BLaER1 treated with 17β-estradiol and CSF1 and Interleukin-3, amounts not matched to agents 10 nM and 100 nM (cell line): ENCODE data around the gene ZNF497.

Source experiments
- H3K27ac ChIP-seq, 11 experiments: shearing (Covaris generic); formaldehyde crosslinking; 2 replicates each; pipeline ENCODE4 v1.8.1; 2022
- H3K27me3 ChIP-seq, 11 experiments: shearing (Covaris generic); formaldehyde crosslinking; 2 replicates each; pipeline ENCODE4 v1.8.1; 2022
- H3K36me3 ChIP-seq, 11 experiments: shearing (Covaris generic); formaldehyde crosslinking; 2 replicates each; pipeline ENCODE4 v1.8.1; 2022
- H3K4me1 ChIP-seq, 10 experiments: shearing (Covaris generic); formaldehyde crosslinking; 2 replicates each; pipeline ENCODE4 v1.8.1; 2022
- H3K4me2 ChIP-seq, 11 experiments: shearing (Covaris generic); formaldehyde crosslinking; 2 replicates each; pipeline ENCODE4 v1.8.1; 2022
- H3K4me3 ChIP-seq, 10 experiments: shearing (Covaris generic); formaldehyde crosslinking; 2 replicates each; pipeline ENCODE4 v1.8.1; 2022
- H3K9ac ChIP-seq, 11 experiments: shearing (Covaris generic); formaldehyde crosslinking; 2 replicates each; pipeline ENCODE4 v1.8.1; 2022
- H3K9me3 ChIP-seq, 11 experiments: shearing (Covaris generic); formaldehyde crosslinking; replicated peaks in 1 of 11; 2 replicates each; pipeline ENCODE4 v1.8.1; 2022
- H4K20me1 ChIP-seq, 11 experiments: shearing (Covaris generic); formaldehyde crosslinking; 2 replicates each; pipeline ENCODE4 v1.8.1; 2022
- Cebpa-rat ChIP-seq, 11 experiments: shearing (Covaris generic); IDR thresholded peaks; 2 replicates each; pipeline ENCODE4 v1.8.1; 2022

The ZNF497 gene

GRCh38 chr19:58336820-58337219, 25.7 kb downstream of the ZNF497 start:
- TF ChIP-seq Cebpa-rat (IDR thresholded peaks at IDR 0.05): no peak
- peaks cover 54 to 73% (median 67%) of the 10 kb centered on the region in 11 experiments for H3K36me3 ChIP-seq

GRCh38 chr19:58336216-58336615, 26.3 kb downstream of the ZNF497 start:
- peaks cover 49 to 67% (median 61%) of the 10 kb centered on the region in 11 experiments for H3K36me3 ChIP-seq
- H3K9ac ChIP-seq: no peak overlapping the region
- peaks cover 0 to 24% (median 11%) of the 10 kb centered on the region in 10 experiments; a peak in 16 of 20 replicates for H3K4me1 ChIP-seq
- TF ChIP-seq Cebpa-rat (IDR thresholded peaks at IDR 0.05): no peak
- H3K4me3 ChIP-seq: no peak overlapping the region
- no peak overlapping the region for H3K27ac ChIP-seq
- no peak overlapping the region for H3K4me2 ChIP-seq
- H3K27me3 ChIP-seq: no peaks in the 10 kb centered on the region
- peaks cover 10 to 17% (median 12%) of the 10 kb centered on the region in 11 experiments; a peak in 19 of 22 replicates for H3K9me3 ChIP-seq
- H4K20me1 ChIP-seq: peaks cover 0 to 30% (median 14%) of the 10 kb centered on the region in 11 experiments; a peak in 8 of 22 replicates

More at GRCh38 chr19:58336820-58337219, 25.7 kb downstream of the ZNF497 start:
- H3K9ac ChIP-seq: no peak overlapping the region
- peaks cover 4 to 26% (median 11%) of the 10 kb centered on the region in 10 experiments; a peak in 18 of 20 replicates for H3K4me1 ChIP-seq
- H3K9me3 ChIP-seq: peaks cover 10 to 17% (median 12%) of the 10 kb centered on the region in 11 experiments; a peak in 19 of 22 replicates
- H3K27ac ChIP-seq: no peak overlapping the region
- H3K4me2 ChIP-seq: no peak overlapping the region
- no peak overlapping the region for H3K4me3 ChIP-seq
- no peaks in the 10 kb centered on the region for H3K27me3 ChIP-seq
- peaks cover 0 to 36% (median 14%) of the 10 kb centered on the region in 11 experiments; a peak in 11 of 22 replicates for H4K20me1 ChIP-seq

- Histone ChIP-seq H3K9me3 (peaks cover 10 to 17% (median 12%) of the 10 kb centered on the region in 11 experiments; a peak in 19 of 22 replicates), H3K36me3 (peaks cover 43 to 61% (median 55%) of the 10 kb centered on the region in 11 experiments), H3K4me2 (no peak overlapping the region), H3K27ac (no peak overlapping the region), H3K4me1 (peaks cover 0 to 21% (median 11%) of the 10 kb centered on the region in 10 experiments; a peak in 16 of 20 replicates), H4K20me1 (peaks cover 0 to 25% (median 10%) of the 10 kb centered on the region in 11 experiments; a peak in 6 of 22 replicates), H3K9ac (no peak overlapping the region), H3K4me3 (no peak overlapping the region), H3K27me3 (no peaks in the 10 kb centered on the region)
- TF ChIP-seq Cebpa-rat (IDR thresholded peaks at IDR 0.05): no peak
Measured at GRCh38 chr19:58335630-58336029, 26.9 kb downstream of the ZNF497 start.

GRCh38 chr19:58334691-58335249, 27.8 kb downstream of the ZNF497 start:
- no peak overlapping the region; a peak in 1 of 22 replicates for H3K4me2 ChIP-seq
- no peak for TF ChIP-seq Cebpa-rat (IDR thresholded peaks at IDR 0.05)
- H3K27me3 ChIP-seq: no peaks in the 10 kb centered on the region
- peaks cover 0 to 17% (median 6%) of the 10 kb centered on the region in 10 experiments; a peak in 17 of 20 replicates for H3K4me1 ChIP-seq
- H3K27ac ChIP-seq: no peak overlapping the region; a peak in 1 of 22 replicates
- H4K20me1 ChIP-seq: peaks cover 0 to 23% (median 9%) of the 10 kb centered on the region in 11 experiments; a peak in 4 of 22 replicates
- peaks cover 10 to 17% (median 12%) of the 10 kb centered on the region in 11 experiments; a peak in 19 of 22 replicates for H3K9me3 ChIP-seq
- peak overlapping the region in 1 of 11 experiments; percentile 6; a peak in 1 of 22 replicates for H3K9ac ChIP-seq
- no peak overlapping the region for H3K4me3 ChIP-seq
- H3K36me3 ChIP-seq: peaks cover 41 to 55% (median 50%) of the 10 kb centered on the region in 11 experiments

- Histone ChIP-seq H3K4me3 (no peak overlapping the region), H3K4me2 (no peak overlapping the region), H3K36me3 (peaks cover 20 to 35% (median 29%) of the 10 kb centered on the region in 11 experiments), H4K20me1 (peaks cover 0 to 19% (median 7%) of the 10 kb centered on the region in 11 experiments; a peak in 8 of 22 replicates), H3K9me3 (no peaks in the 10 kb centered on the region), H3K9ac (no peak overlapping the region), H3K27ac (no peak overlapping the region), H3K27me3 (no peaks in the 10 kb centered on the region), H3K4me1 (peaks cover 18 to 31% (median 22%) of the 10 kb centered on the region in 10 experiments)
- no peak for TF ChIP-seq Cebpa-rat (IDR thresholded peaks at IDR 0.05)
Measured at GRCh38 chr19:58332697-58333096, 29.9 kb downstream of the ZNF497 start.

GRCh38 chr19:58330458-58330857, 32.1 kb downstream of the ZNF497 start:
- no peaks in the 10 kb centered on the region for H3K9me3 ChIP-seq
- H3K9ac ChIP-seq: peak overlapping the region in 1 of 11 experiments; percentile 9; a peak in 1 of 22 replicates
- H3K27ac ChIP-seq: no peak overlapping the region
- no peak for TF ChIP-seq Cebpa-rat (IDR thresholded peaks at IDR 0.05)
- no peak overlapping the region for H3K4me3 ChIP-seq
- no peaks in the 10 kb centered on the region for H3K27me3 ChIP-seq
- H3K4me1 ChIP-seq: peaks cover 27 to 35% (median 31%) of the 10 kb centered on the region in 10 experiments
- H4K20me1 ChIP-seq: peaks cover 0 to 19% (median 8%) of the 10 kb centered on the region in 11 experiments; a peak in 7 of 22 replicates
- peaks cover 6 to 15% (median 11%) of the 10 kb centered on the region in 11 experiments; a peak in 19 of 22 replicates for H3K36me3 ChIP-seq
- H3K4me2 ChIP-seq: 0 out of 22 replicates have a peak overlapping the region, but pooled peaks of 1 of the 11 experiments have one; percentile 9

GRCh38 chr19:58328999-58329398, 33.6 kb downstream of the ZNF497 start:
- peaks cover 0 to 9% (median 0%) of the 10 kb centered on the region in 11 experiments; a peak in 4 of 22 replicates for H3K36me3 ChIP-seq
- peaks cover 0 to 12% (median 8%) of the 10 kb centered on the region in 11 experiments; a peak in 8 of 22 replicates for H4K20me1 ChIP-seq
- H3K9me3 ChIP-seq: no peaks in the 10 kb centered on the region
- no peak for TF ChIP-seq Cebpa-rat (IDR thresholded peaks at IDR 0.05)
- peak overlapping the region; percentile 80 to 96 (median 89) for H3K4me2 ChIP-seq
- H3K4me1 ChIP-seq: peaks cover 32 to 42% (median 38%) of the 10 kb centered on the region in 10 experiments
- no peak overlapping the region for H3K4me3 ChIP-seq
- H3K27ac ChIP-seq: peak overlapping the region in 3 of 11 experiments; percentile 9 to 35 (median 31); a peak in 3 of 22 replicates
- H3K27me3 ChIP-seq: no peaks in the 10 kb centered on the region
- peak overlapping the region in 10 of 11 experiments; percentile 17 to 89 (median 84); a peak in 17 of 22 replicates for H3K9ac ChIP-seq

GRCh38 chr19:58326914-58327726, 35.4 kb downstream of the ZNF497 start, which contains the start of gene ZSCAN22:
Gene ZSCAN22 (plus strand): TSS chr19:58326994. CDS start chr19:58334803, 7,809 bp downstream.
- Histone ChIP-seq H3K4me1 (peaks cover 32 to 42% (median 37%) of the 10 kb centered on the region in 10 experiments), H3K27me3 (no peaks in the 10 kb centered on the region), H3K9me3 (no peaks in the 10 kb centered on the region), H3K27ac (peak within 1 kb of the TSS; percentile 45 to 87 (median 76); a peak in 21 of 22 replicates), H3K9ac (peak within 1 kb of the TSS; percentile 75 to 89 (median 85)), H3K4me2 (peak within 1 kb of the TSS; percentile 80 to 96 (median 91)), H4K20me1 (peaks cover 0 to 23% (median 8%) of the 10 kb centered on the region in 11 experiments; a peak in 10 of 22 replicates), H3K36me3 (peaks cover 2 to 24% (median 13%) of the 10 kb centered on the region in 11 experiments; a peak in 15 of 22 replicates), H3K4me3 (peak within 1 kb of the TSS; percentile 59 to 91 (median 82))
- no peak for TF ChIP-seq Cebpa-rat (IDR thresholded peaks at IDR 0.05)
